Measurements from ENCODE around the gene AMPD1.

The AMPD1 gene

DNA sequence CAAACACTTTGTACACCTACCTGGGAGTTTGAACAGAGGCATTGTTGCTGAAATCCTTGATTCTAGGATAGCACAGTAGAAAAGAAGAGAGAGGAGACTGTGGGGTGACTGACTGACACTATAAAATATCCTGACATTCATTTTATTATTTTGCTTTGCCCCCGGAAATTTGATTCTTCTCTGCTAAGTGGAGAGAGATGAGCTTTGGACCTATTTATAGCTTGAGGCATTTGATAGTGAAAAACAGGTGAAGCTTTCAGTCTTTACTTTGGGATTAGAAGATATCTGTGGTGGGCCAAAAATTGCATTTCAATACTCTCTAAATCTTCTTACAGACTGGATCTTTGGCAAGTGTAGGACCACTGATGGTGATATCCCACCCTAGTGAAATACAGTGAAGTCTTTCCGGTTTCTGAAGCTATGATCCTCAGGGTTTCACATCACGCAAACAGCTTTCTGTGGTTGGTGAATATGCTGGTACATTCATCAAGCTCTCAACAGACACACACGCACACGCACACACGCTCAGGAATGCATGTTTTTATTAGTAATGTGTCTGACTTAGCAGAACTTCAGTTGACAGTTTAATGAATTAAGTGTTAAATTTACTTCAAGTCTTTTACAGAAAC is at the start of gene AMPD1:
AMPD1 (minus strand) TSS at position 117 of the 629 bp plus-strand sequence; CDS start at position 42, 75 bp downstream.
- no peak for DNase-seq (ENCODE audit: low read depth, low spot score)

DNA sequence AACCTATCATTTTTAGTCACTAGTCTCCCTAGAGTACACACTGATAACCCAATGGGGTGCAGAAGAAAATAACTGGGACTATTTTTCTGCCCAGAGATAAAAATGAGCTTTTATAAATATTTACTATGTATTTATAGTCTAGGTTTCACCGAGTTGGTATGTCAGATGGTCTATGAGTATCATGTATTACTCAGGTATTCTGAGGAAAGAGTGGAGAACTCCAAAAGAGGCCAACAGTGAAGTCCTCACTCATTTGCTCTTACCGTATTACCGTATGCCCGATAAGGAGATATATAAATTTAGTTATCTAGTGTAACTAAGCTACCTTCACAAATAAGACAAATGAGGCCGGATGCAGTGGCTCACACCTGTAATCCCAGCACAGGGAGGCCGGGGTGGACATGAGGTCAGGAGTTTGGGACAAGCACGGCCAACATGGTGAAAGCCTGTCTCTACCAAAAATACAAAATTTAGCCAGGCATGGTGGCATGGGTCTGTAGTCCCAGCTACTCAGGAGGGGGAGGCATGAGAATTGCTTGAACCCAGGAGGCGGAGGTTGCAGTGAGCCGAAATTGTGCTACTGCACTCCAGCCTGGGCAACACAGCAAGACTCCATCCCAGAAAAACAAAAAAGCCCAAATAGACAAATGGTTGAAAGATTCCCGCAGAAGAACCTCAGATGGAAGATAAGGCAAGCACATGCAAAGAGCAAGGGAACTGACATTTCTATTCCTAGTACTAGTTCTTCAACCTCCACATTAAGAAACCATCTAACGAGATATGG is 46.8 kb upstream of the AMPD1 start:
- DNase-seq (ENCODE audit: low read depth, low spot score), result no peak

DNA sequence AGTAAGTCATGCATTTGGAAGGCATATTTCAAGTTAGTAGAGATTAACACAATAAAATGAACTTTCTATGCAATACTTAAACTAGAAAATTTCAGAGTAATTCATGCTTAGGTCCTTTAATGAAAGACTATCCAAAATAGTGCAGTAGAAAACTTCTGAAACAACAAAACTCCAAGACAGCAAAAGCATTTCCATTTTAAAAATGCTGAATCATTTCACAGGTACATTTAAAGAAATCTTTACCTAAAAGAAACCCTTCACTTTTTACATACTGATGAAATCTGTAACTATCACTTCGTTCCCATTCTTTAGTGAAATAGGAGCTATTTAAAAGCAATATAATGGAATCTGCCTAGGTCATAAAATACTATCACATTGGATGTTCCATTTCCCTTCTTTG is 45.0 kb upstream of the AMPD1 start:
- no peak for DNase-seq (ENCODE audit: low read depth, low spot score)

DNA sequence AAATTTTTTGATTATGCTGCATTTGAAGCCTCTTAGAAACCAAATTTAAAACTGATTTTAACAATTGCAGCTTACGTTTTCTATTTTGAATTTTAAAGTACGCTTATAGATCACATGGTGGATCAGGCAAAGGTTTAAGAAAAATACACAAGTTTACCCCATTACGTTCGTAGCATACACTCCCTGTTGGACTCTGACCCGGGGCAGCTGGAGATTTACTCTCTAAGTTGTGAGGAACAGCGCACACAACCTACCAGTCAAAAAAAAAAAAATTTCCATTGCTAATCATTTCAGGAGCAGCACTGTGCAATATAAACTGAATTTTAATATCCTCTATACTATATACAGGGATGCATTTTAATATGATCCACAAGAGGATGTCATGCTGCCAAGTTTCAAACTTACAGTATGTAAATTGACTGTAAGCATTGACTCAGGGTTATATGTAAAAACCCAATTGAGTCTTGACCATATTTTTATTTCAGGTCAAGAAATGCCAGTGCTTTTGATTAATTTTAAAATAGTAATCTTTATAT is 42.0 kb upstream of the AMPD1 start:
- no peak for DNase-seq (ENCODE audit: low read depth, low spot score)

- no peak for DNase-seq (ENCODE audit: low read depth, low spot score)
Measured at GRCh38 chr1:114735479-114735878, 40.1 kb upstream of the AMPD1 start.

- DNase-seq (ENCODE audit: low read depth, low spot score), result no peak
Measured at GRCh38 chr1:114729782-114730181, 34.4 kb upstream of the AMPD1 start.

GRCh38 chr1:114728553-114728952 is 33.2 kb upstream of the AMPD1 start:
- DNase-seq (ENCODE audit: low read depth, low spot score), result no peak

DNA sequence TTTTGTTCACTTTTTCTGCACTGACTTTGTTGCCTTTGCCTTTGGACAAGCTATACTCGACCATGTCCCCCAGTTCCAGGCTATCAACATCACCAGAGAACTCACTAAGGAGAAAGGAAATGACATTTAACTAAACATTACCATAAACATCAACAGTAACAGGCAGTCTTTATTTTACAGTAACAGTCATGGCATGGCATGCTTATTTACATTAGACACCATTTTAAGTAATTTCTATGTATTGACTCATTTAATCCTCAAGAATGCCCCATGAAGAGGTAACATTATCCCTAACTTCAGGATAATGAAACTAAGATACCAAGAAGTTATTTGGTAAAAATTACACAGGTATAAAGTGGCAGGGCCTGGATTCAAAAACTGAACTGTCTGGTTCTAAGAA is 29.9 kb upstream of the AMPD1 start:
- no peak for DNase-seq (ENCODE audit: low read depth, low spot score)

DNA sequence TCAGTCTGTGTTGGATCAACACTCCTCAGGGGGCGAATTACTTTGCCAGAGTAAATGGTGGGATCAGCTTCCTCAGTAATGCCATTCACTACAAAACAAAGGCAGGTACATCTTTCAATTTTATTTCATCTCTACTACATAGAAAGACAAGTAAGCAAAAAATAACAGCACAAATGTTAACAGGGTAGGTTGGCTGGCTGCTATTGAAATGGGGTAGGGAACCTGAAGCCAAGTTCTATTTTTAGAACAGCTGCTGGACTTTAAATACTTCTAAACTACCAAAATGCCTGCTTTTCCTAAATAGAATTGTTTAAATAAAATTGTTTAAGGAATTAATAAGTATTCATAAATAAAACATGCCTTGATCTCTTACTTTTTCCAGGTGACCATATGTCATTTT is 28.6 kb upstream of the AMPD1 start:
- DNase-seq (ENCODE audit: low read depth, low spot score), result no peak

DNA sequence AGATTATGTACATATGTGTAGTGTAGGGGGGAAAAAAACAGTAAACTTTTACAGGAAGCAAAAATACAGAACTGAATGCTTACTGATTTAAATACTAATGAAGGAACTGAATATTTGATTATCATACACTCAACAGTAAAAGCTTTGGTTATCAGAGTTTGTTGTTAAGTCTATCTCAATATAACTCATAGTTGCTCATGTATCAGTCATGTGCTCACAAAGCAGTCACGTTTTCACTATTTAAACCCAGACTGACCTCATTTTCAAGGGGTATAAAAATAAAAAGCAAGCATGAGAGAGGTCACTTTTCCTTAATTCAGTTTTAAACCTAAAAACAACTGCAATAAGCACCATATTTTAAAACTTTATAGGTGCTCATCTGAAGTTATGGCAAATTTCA is 28.1 kb upstream of the AMPD1 start:
- no peak for DNase-seq (ENCODE audit: low read depth, low spot score)

- DNase-seq (ENCODE audit: low read depth, low spot score), result no peak
Measured at GRCh38 chr1:114720492-114720891, 25.1 kb upstream of the AMPD1 start.

DNA sequence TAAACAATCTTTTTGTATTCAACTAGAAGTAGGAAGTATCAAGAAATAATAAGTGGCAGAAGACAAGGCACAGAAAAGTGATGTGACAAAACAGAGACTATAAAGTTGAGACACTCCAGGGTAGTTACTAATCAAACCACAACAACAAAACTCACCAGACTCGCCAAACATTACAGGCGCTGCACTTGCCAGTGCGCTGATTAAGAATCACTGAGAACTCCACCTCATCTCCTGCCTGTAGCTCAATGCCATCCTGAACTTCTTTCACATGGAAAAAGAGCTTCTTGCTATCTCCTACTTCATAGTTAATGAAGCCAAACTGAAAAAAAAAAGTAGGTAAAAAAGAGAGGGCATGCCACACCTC is 24.1 kb upstream of the AMPD1 start:
- DNase-seq (ENCODE audit: low read depth, low spot score), result no peak

DNA sequence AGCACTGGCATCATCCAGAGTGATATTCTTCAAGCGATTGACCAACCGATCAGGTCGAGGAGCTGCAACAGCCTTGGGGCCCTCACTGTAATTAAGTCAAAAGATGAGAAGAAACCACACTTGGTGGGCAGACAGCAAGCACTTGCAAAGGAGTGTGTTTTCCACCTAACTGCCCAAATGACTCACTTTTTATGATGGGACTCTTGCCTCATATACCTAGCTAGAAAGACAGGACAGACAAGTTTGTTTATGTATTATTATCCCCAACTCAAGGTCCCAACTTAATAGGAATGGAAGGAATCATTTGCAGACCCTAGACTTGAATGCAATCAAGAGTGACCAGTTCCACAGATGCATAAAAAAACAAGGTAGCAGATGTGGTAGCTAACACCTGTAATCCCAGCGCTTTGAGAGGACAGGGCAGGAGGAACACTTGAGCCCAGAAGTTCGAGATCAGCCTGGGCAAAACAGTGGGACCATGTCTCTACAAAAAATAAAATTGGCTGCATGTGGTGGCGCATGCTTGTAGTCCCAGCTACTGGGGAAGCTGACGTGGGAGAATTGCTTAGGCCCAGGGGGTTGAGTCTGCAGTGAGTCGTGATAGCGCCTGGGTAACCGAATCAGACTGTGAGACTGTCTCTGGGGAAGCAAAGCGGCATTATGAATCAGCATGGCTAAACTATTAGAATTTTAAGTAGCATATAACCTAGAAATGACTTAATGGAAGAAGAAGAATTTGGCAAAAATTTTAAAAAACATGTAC is 23.5 kb upstream of the AMPD1 start:
- DNase-seq (ENCODE audit: low read depth, low spot score), result no peak

DNA sequence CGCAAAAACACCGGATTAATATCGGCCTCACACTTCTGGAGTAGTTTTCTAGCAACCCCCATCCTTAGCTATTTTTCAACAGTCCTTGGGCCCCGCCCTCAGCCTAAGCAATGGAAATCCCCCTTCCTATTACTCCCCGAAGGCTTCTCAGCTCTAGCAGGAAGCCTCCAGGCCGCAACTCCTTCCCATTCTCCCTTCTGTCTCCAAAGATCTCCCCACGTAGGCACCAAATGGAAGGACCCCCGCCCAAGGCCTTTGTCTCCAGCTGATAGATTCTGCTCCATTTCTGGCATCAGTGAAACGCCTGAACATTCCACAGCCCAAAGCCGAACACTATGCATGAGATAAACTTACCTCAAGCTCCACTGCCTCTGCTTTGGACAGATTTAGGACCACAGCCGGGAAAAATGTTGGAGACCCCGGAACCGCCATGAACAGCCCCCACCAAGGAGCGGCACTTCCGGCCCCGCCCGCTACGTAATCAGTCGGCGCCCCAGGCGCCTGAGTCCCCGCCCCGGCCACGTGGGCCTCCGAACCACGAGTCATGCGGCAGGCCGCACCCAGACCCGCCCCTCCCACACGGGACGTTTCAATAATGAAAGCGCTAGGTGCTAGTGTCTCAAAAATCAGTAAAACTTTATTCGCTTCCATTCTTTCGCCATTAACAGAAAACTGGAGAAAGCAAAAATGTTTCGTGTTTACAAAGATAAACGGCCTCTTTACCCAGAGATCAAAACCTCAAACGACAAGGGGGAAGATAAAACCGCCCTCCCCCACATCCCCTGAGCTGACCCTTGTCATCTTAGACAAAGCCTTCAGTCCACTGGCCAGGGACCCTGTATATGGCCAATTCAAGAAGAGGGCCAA is 21.2 kb upstream of the AMPD1 start, which contains the start of gene NRAS:
NRAS (minus strand) TSS at position 468 of the 867 bp plus-strand sequence. CDS start 611 bp downstream, outside the sequence.
- peak; percentile 91 for DNase-seq (ENCODE audit: low read depth, low spot score)

- no peak for DNase-seq (ENCODE audit: low read depth, low spot score)
Measured at GRCh38 chr1:114715952-114716303, 20.6 kb upstream of the AMPD1 start.

DNA sequence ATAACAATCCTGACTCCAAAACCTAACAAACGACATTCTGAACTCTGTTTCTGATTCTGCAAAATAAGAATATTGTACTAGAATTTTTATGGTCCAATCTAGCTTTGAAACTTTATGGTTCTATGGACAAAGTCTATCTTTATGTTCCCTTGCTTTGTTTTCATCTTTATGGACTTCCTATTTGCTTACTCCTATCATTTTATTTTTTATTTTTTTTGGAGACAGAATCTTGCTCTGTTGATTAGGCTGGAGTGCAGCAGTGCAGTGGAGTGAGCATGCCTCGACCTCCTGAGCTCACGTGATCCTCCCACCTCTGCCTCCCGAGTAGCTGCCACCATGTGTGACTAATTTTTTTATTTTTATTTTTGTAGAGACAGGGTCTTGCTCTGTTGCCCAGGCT is 17.6 kb upstream of the AMPD1 start:
- DNase-seq (ENCODE audit: low read depth, low spot score), result no peak

- no peak for DNase-seq (ENCODE audit: low read depth, low spot score)
Measured at GRCh38 chr1:114710360-114710759, 15.0 kb upstream of the AMPD1 start.

GRCh38 chr1:114707604-114708003 is 12.3 kb upstream of the AMPD1 start:
- no peak for DNase-seq (ENCODE audit: low read depth, low spot score)

DNA sequence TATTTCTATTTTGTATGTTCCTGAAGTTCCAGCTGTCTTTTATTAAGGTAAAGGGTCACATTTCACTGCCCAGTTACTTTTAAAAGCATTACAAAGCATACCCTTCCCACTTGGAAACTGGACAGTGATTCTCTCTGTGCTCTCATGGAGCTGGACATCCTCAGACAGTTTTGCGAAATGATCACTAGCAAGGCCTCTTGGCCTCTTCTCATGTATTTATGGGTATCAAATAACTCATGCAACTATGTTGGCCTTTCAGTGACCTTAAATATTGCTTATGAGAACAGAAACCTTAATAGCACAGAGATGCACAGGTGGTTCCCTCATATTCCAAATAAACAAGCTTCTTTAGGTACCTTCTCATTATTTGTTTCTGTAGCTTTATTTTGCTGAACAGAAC is 7.9 kb upstream of the AMPD1 start:
- no peak for DNase-seq (ENCODE audit: low read depth, low spot score)

- no peak for DNase-seq (ENCODE audit: low read depth, low spot score)
Measured at GRCh38 chr1:114702737-114703136, 7.4 kb upstream of the AMPD1 start.

DNA sequence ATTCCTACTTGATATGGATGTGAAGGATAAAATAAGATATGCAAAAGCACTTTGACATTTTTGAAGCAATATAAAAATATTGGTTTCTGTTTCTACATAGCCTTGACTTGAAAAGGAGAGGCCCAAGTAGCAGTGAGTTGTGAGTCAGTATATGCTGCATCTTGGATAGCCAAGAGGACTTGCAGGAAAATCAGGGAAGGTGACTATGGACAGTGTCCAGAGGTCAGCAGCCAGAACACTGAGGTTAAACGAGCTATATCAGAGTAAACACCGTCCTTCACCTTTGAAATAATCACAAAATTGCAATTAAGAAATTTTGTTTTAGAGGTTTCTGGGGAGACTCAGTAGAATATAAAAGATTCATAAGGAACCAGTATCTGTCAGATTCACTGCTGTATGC is 6.6 kb upstream of the AMPD1 start:
- DNase-seq (ENCODE audit: low read depth, low spot score), result no peak

Measured in activated naive CD8-positive, alpha-beta T cell treated with anti-CD3 and anti-CD28 coated beads, Interleukin-2, amount 50 U/mL, for 16 hours (primary cell).